ENCODE measurements around the gene FOXE3.

FOXE3 gene

DNA sequence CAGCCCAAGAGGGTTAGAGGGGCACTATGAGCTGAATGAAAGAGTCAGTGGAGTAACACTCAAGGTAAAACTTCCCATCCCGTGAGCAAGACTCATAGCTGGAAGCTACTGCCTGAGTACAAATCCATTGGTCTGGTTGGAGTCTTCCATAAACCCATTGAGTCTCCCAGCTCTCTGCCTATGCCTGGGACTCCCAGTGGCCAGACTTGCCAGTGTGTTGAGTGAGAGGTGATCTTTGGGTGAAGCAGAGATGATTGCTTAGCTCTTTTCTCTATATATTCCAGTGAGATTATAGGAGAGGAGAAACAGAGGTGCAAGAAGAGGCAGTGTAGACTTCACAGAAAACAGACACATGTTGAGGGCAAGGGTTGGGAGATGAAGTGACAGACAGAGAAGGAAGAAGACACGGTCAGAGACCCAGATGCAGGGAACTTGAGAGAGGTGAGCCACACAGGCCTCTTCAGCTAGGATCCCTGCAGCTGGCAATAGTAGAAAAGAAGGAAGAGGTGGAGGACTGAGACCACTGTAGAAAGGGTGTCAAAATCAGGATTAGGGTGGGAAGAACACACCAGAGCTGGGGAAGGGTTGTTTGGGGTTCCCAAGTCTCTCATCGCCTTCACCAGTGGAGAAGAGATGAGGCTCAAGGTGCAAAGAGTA, 25.5 kb downstream of the FOXE3 start:
- Histone ChIP-seq H3K4me2 (ENCODE audit: low read depth, low read length, poor library complexity, severe bottlenecking) (no peak overlapping the region), H3K36me3 (ENCODE audit: low read length) (no peaks in the 10 kb centered on the region), H3K79me2 (ENCODE audit: insufficient read depth, low read length) (peaks cover 6% of the 10 kb centered on the region), H3K9me3 (ENCODE audit: insufficient read depth, low read length) (no peaks in the 10 kb centered on the region), H3F3A (ENCODE audit: insufficient read depth) (no peaks in the 10 kb centered on the region), H3K27ac (ENCODE audit: low read depth, low read length) (no peak overlapping the region), H4K20me1 (ENCODE audit: low read depth, low read length) (no peaks in the 10 kb centered on the region), H3K4me3 (ENCODE audit: insufficient read depth, low read length, poor library complexity, severe bottlenecking) (no peak overlapping the region), H2AFZ (ENCODE audit: low read depth, low read length, severe bottlenecking) (no peak overlapping the region), H3K9me2 (replicated peaks; ENCODE audit: insufficient read depth, low read length) (no peaks in the 10 kb centered on the region), H3K9ac (ENCODE audit: low read length) (no peak overlapping the region), H3K27me3 (ENCODE audit: low read length) (no peaks in the 10 kb centered on the region)
- TF ChIP-seq EZH2phosphoT487 (conservative IDR thresholded peaks at IDR 0.05; ENCODE audit: low read length) (no peak), CTCF (IDR thresholded peaks at IDR 0.05; ENCODE audit: insufficient read depth, low read length, poor library complexity, severe bottlenecking) (no peak)

GRCh38 chr1:47442202-47442601, 26.1 kb downstream of the FOXE3 start:
- H3F3A ChIP-seq (ENCODE audit: insufficient read depth): no peaks in the 10 kb centered on the region
- H4K20me1 ChIP-seq (ENCODE audit: low read depth, low read length): no peaks in the 10 kb centered on the region
- no peak overlapping the region for H2AFZ ChIP-seq (ENCODE audit: low read depth, low read length, severe bottlenecking)
- no peaks in the 10 kb centered on the region for H3K9me2 ChIP-seq (replicated peaks; ENCODE audit: insufficient read depth, low read length)
- H3K36me3 ChIP-seq (ENCODE audit: low read length): no peaks in the 10 kb centered on the region
- no peak overlapping the region for H3K27ac ChIP-seq (ENCODE audit: low read depth, low read length)
- no peak overlapping the region for H3K4me3 ChIP-seq (ENCODE audit: insufficient read depth, low read length, poor library complexity, severe bottlenecking)
- H3K4me2 ChIP-seq (ENCODE audit: low read depth, low read length, poor library complexity, severe bottlenecking): no peak overlapping the region
- no peaks in the 10 kb centered on the region for H3K79me2 ChIP-seq (ENCODE audit: insufficient read depth, low read length)
- TF ChIP-seq CTCF (IDR thresholded peaks at IDR 0.05; ENCODE audit: insufficient read depth, low read length, poor library complexity, severe bottlenecking) (no peak), EZH2phosphoT487 (conservative IDR thresholded peaks at IDR 0.05; ENCODE audit: low read length) (no peak)
- H3K9ac ChIP-seq (ENCODE audit: low read length): no peak overlapping the region
- H3K27me3 ChIP-seq (ENCODE audit: low read length): no peaks in the 10 kb centered on the region
- H3K9me3 ChIP-seq (ENCODE audit: insufficient read depth, low read length): no peaks in the 10 kb centered on the region

DNA sequence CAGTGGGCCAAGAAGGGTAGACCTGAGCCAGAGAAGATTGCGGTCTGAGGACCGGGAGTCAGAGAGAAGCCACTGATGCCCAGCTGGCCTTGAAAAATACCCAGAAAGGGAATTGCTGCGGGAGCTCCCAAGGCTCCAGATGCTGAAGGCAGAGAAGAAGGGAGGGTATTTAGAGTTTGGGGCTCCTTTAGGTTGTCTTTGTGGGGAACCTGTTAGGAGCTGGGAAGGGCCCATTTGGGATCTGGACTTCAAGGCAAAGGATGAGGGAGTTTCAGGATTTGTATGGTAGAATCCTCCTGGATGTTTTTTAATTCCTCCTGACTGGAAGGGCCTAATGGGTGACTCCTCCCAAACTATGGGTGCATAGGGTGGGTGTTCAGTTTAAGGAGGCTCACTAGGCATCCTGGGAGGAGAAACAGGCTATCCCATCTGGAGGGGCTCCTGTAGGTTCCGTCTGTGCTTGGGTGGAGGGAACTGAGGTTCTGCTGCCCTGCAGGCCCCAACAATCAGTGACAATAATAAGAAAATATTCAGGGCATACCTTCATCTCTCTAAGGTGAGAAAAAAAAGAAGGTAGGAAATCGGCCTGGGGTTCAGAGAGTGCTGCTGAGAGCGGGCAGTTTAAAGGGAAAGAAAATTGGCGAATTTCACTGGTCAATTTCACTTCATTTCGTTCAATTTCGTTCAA, 26.9 kb downstream of the FOXE3 start:
- Histone ChIP-seq H3K9me3 (ENCODE audit: insufficient read depth, low read length) (no peaks in the 10 kb centered on the region), H3K27me3 (ENCODE audit: low read length) (no peaks in the 10 kb centered on the region), H3K9me2 (replicated peaks; ENCODE audit: insufficient read depth, low read length) (no peaks in the 10 kb centered on the region), H3K4me3 (ENCODE audit: insufficient read depth, low read length, poor library complexity, severe bottlenecking) (no peak overlapping the region), H2AFZ (ENCODE audit: low read depth, low read length, severe bottlenecking) (no peak overlapping the region), H3K4me2 (ENCODE audit: low read depth, low read length, poor library complexity, severe bottlenecking) (no peak overlapping the region), H3K79me2 (ENCODE audit: insufficient read depth, low read length) (no peaks in the 10 kb centered on the region), H3K9ac (ENCODE audit: low read length) (no peak overlapping the region), H3F3A (ENCODE audit: insufficient read depth) (no peaks in the 10 kb centered on the region), H3K36me3 (ENCODE audit: low read length) (no peaks in the 10 kb centered on the region), H4K20me1 (ENCODE audit: low read depth, low read length) (no peaks in the 10 kb centered on the region), H3K27ac (ENCODE audit: low read depth, low read length) (no peak overlapping the region)
- TF ChIP-seq EZH2phosphoT487 (conservative IDR thresholded peaks at IDR 0.05; ENCODE audit: low read length): no peak
- no peak for TF ChIP-seq CTCF (IDR thresholded peaks at IDR 0.05; ENCODE audit: insufficient read depth, low read length, poor library complexity, severe bottlenecking)
